DND-41 (cell line): ENCODE data around the gene PRDM15.

Experiments
- CTCF ChIP-seq: IDR thresholded peaks from 2 replicates; pipeline ENCODE4 v1.5.1; 2012; ENCODE audit warnings: borderline replicate concordance, low read length, moderate library complexity, mild to moderate bottlenecking; ENCODE audit not compliant: poor library complexity, severe bottlenecking; ENCODE audit errors: extremely low read depth
- EZH2 ChIP-seq: IDR thresholded peaks from 3 replicates; pipeline ENCODE4 v1.6.1; 2012; ENCODE audit warnings: borderline replicate concordance, low read depth, mild to moderate bottlenecking, moderate library complexity, low read length, inconsistent platforms; ENCODE audit not compliant: severe bottlenecking

GRCh38 chr21:41801321-41802197 is 77.6 kb downstream of the PRDM15 start:
- TF ChIP-seq CTCF (no peak), EZH2 (no peak)
